ENCODE data around the gene CACNG7.
"Not testable (repeated sequence)": the region's sequence is repeated elsewhere in the genome, so short reads cannot be mapped to it uniquely, and the experiment has no call there.

The CACNG7 gene

DNA sequence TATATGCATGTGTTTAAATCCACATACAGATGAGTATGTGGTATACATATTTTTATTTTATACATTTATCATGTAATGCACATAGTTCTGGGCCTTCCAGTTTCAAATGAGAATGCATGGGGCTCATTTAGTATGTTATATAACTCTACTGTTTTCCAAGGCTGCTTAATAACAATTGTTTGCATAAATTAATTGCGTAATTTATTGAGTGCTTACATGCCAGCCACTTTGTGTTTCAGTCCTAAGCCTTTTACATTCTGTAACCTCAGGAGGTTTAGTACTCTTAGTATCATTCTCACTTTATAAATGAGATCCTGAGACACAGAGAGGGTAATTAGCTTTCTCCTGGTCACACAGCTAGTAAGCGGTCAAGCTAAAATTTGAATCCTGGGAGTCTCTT is 36.9 kb downstream of the CACNG7 start:
- TF ChIP-seq, protein P1, sequence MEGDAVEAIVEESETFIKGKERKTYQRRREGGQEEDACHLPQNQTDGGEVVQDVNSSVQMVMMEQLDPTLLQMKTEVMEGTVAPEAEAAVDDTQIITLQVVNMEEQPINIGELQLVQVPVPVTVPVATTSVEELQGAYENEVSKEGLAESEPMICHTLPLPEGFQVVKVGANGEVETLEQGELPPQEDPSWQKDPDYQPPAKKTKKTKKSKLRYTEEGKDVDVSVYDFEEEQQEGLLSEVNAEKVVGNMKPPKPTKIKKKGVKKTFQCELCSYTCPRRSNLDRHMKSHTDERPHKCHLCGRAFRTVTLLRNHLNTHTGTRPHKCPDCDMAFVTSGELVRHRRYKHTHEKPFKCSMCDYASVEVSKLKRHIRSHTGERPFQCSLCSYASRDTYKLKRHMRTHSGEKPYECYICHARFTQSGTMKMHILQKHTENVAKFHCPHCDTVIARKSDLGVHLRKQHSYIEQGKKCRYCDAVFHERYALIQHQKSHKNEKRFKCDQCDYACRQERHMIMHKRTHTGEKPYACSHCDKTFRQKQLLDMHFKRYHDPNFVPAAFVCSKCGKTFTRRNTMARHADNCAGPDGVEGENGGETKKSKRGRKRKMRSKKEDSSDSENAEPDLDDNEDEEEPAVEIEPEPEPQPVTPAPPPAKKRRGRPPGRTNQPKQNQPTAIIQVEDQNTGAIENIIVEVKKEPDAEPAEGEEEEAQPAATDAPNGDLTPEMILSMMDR (IDR thresholded peaks at IDR 0.05; ENCODE audit: borderline replicate concordance, control extremely low read depth, extremely low read depth, insufficient read depth, missing control alignments): no peak
- in situ Hi-C loops (cut with MboI; ENCODE audit: low sequenced_read_pairs, unreplicated experiment): no loop called here
- DNase-seq (ENCODE audit: low spot score): no peak

- no peak for DNase-seq (ENCODE audit: low spot score)
- TF ChIP-seq, protein P1 (IDR thresholded peaks at IDR 0.05; ENCODE audit: borderline replicate concordance, control extremely low read depth, extremely low read depth, insufficient read depth, missing control alignments): no peak
- in situ Hi-C loops (cut with MboI; ENCODE audit: low sequenced_read_pairs, unreplicated experiment): no loop called here
These were observed 38.5 kb downstream of the CACNG7 start for GRCh38 chr19:53947624-53948023.

DNA sequence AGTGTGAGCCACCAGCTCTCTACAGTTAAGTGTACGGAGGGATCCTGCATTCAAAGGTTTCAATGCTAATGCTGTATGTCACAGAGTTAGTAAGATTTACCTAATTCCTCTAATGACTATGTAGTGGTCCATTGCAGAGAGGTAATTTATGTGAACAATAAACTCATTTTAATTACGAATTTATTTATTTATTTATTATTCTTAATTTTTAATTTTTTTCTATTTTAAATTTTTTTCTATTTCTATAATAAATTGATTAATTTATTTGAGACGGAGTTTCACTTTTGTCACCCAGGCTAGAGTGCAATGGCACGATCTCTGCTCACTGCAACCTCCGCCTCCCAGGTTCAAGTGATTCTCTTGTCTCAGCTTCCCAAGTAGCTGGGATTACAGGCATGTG is 39.5 kb downstream of the CACNG7 start:
- DNase-seq (ENCODE audit: low spot score); in situ Hi-C loops (cut with MboI; ENCODE audit: low sequenced_read_pairs, unreplicated experiment): not testable (repeated sequence)

GRCh38 chr19:53951436-53951835 is 42.4 kb downstream of the CACNG7 start:
- in situ Hi-C loops (cut with MboI; ENCODE audit: low sequenced_read_pairs, unreplicated experiment): no loop called here
- TF ChIP-seq, protein P1 (IDR thresholded peaks at IDR 0.05; ENCODE audit: borderline replicate concordance, control extremely low read depth, extremely low read depth, insufficient read depth, missing control alignments): no peak
- DNase-seq (ENCODE audit: low spot score): no peak

- TF ChIP-seq, protein P1 (IDR thresholded peaks at IDR 0.05; ENCODE audit: borderline replicate concordance, control extremely low read depth, extremely low read depth, insufficient read depth, missing control alignments): no peak
- no peak for DNase-seq (ENCODE audit: low spot score)
- in situ Hi-C loops (cut with MboI; ENCODE audit: low sequenced_read_pairs, unreplicated experiment): no loop called here
These were observed 42.9 kb downstream of the CACNG7 start for GRCh38 chr19:53951947-53952346.

GRCh38 chr19:53953383-53953782 is 44.3 kb downstream of the CACNG7 start:
- in situ Hi-C loops (cut with MboI; ENCODE audit: low sequenced_read_pairs, unreplicated experiment): no loop called here
- TF ChIP-seq, protein P1 (IDR thresholded peaks at IDR 0.05; ENCODE audit: borderline replicate concordance, control extremely low read depth, extremely low read depth, insufficient read depth, missing control alignments): no peak
- DNase-seq (ENCODE audit: low spot score): no peak

- DNase-seq (ENCODE audit: low spot score): no peak
- in situ Hi-C loops (cut with MboI; ENCODE audit: low sequenced_read_pairs, unreplicated experiment): no loop called here
- TF ChIP-seq, protein P1 (IDR thresholded peaks at IDR 0.05; ENCODE audit: borderline replicate concordance, control extremely low read depth, extremely low read depth, insufficient read depth, missing control alignments): no peak
These were observed 48.5 kb downstream of the CACNG7 start for GRCh38 chr19:53957448-53958167.
